Activated T-cell treated with anti-CD3 and anti-CD28 coated beads, Interleukin-2, amount 50 U/mL, for 72 hours (primary cell): ENCODE measurements around the gene RPUSD3. TPM values are rescaled to one million over a fixed set of nuclear protein-coding genes. Genes with fewer than 3 reads are reported as not detected.

Experiments used
- ATAC-seq, 2 donors: fragments of 150-1000 bp; cut with Tn5 transposase; replicated peaks in 1 of 2; 2 replicates each; pipeline ENCODE4 v1.10.0; 2021; ENCODE audit warnings: moderate library complexity in 2 of 2, mild to moderate bottlenecking in 1 of 2
- DNase-seq, 2 donors: peaks; one replicate each; pipeline ENCODE4 v3.0.0; 2021 to 2022; ENCODE audit warnings: mixed read lengths in 1 of 2
- H3K27ac Mint-ChIP-seq: one replicate; pipeline ENCODE4 v1.8.0; 2022; ENCODE audit warnings: mild to moderate bottlenecking, moderate library complexity, mixed read lengths
- H3K27me3 Mint-ChIP-seq: one replicate; pipeline ENCODE4 v1.8.0; 2022; ENCODE audit warnings: low read depth, mixed read lengths
- H3K36me3 Mint-ChIP-seq, 2 donors: one replicate each; pipeline ENCODE4 v1.8.0; 2022; ENCODE audit warnings: mixed read lengths in 2 of 2, mild to moderate bottlenecking in 1 of 2; ENCODE audit not compliant: insufficient read depth in 2 of 2
- H3K4me1 Mint-ChIP-seq: one replicate; pipeline ENCODE4 v1.8.0; 2022; ENCODE audit warnings: low read depth, mixed read lengths
- H3K4me3 Mint-ChIP-seq, 2 donors: one replicate each; pipeline ENCODE4 v1.8.0; 2022; ENCODE audit warnings: mild to moderate bottlenecking in 2 of 2, mixed read lengths in 2 of 2, moderate library complexity in 2 of 2
- H3K9me3 Mint-ChIP-seq, 2 donors: one replicate each; pipeline ENCODE4 v1.8.0; 2022; ENCODE audit warnings: mixed read lengths in 2 of 2
- total RNA-seq, 2 donors: library from RNA; stranded (reverse); gene quantifications; one replicate each; pipeline ENCODE4 v1.2.3, GENCODE V29; 2022

RPUSD3 gene
- total RNA-seq, 2 donors from 2014 or later = 40.1 to 53.7 TPM

- peak overlapping the region; percentile 29 for H3K27ac Mint-ChIP-seq
- DNase-seq (no peak), ATAC-seq (no peak)
- no peaks in the 10 kb centered on the region for H3K9me3 Mint-ChIP-seq
- H3K4me1 Mint-ChIP-seq = peaks cover 14% of the 10 kb centered on the region
- no peak overlapping the region for H3K4me3 Mint-ChIP-seq
- H3K27me3 Mint-ChIP-seq = no peaks in the 10 kb centered on the region
- peaks cover 4 to 21% of the 10 kb centered on the region in 2 donors for H3K36me3 Mint-ChIP-seq
Measured at GRCh38 chr3:9837701-9838582, 5.9 kb downstream of the RPUSD3 start.

GRCh38 chr3:9834520-9835380, 9.1 kb downstream of the RPUSD3 start:
- ATAC-seq = no peak
- no peaks in the 10 kb centered on the region for H3K27me3 Mint-ChIP-seq
- H3K4me1 Mint-ChIP-seq = peaks cover 6% of the 10 kb centered on the region
- no peaks in the 10 kb centered on the region for H3K9me3 Mint-ChIP-seq
- H3K4me3 Mint-ChIP-seq = no peak overlapping the region
- DNase-seq = no peak
- H3K36me3 Mint-ChIP-seq = peaks cover 9 to 14% of the 10 kb centered on the region in 2 donors
- no peak overlapping the region for H3K27ac Mint-ChIP-seq

GRCh38 chr3:9833078-9833477, 10.7 kb downstream of the RPUSD3 start:
- Mint-ChIP-seq H3K27me3 (no peaks in the 10 kb centered on the region), H3K27ac (no peak overlapping the region), H3K36me3 (peaks cover 9 to 12% of the 10 kb centered on the region in 2 donors), H3K9me3 (no peaks in the 10 kb centered on the region), H3K4me1 (peaks cover 6% of the 10 kb centered on the region), H3K4me3 (no peak overlapping the region)
- no peak for DNase-seq
- ATAC-seq = no peak

- Mint-ChIP-seq H3K36me3 (peaks cover 11 to 16% of the 10 kb centered on the region in 2 donors), H3K9me3 (no peaks in the 10 kb centered on the region), H3K27ac (no peak overlapping the region), H3K27me3 (no peaks in the 10 kb centered on the region), H3K4me3 (no peak overlapping the region), H3K4me1 (peaks cover 6% of the 10 kb centered on the region)
- ATAC-seq = no peak
- no peak for DNase-seq
Measured at GRCh38 chr3:9831253-9831652, 12.6 kb downstream of the RPUSD3 start.

GRCh38 chr3:9828801-9829755, 14.7 kb downstream of the RPUSD3 start:
- H3K27me3 Mint-ChIP-seq = no peaks in the 10 kb centered on the region
- ATAC-seq (no peak), DNase-seq (no peak)
- H3K9me3 Mint-ChIP-seq = no peaks in the 10 kb centered on the region
- peaks cover 7 to 15% of the 10 kb centered on the region in 2 donors for H3K36me3 Mint-ChIP-seq
- H3K27ac Mint-ChIP-seq = no peak overlapping the region
- no peak overlapping the region for H3K4me3 Mint-ChIP-seq
- H3K4me1 Mint-ChIP-seq = peaks cover 6% of the 10 kb centered on the region

GRCh38 chr3:9826815-9827573, 16.8 kb downstream of the RPUSD3 start:
- Mint-ChIP-seq H3K27ac (no peak overlapping the region), H3K27me3 (no peaks in the 10 kb centered on the region), H3K4me1 (peaks cover 6% of the 10 kb centered on the region), H3K36me3 (peaks cover 5 to 15% of the 10 kb centered on the region in 2 donors), H3K4me3 (no peak overlapping the region), H3K9me3 (no peaks in the 10 kb centered on the region)
- peak; percentile 49 to 58 for ATAC-seq
- peak in 1 of 2 donors; percentile 29 for DNase-seq

GRCh38 chr3:9825451-9826040, 18.3 kb downstream of the RPUSD3 start:
- Mint-ChIP-seq H3K27ac (no peak overlapping the region), H3K36me3 (peaks cover 2 to 11% of the 10 kb centered on the region in 2 donors), H3K27me3 (no peaks in the 10 kb centered on the region), H3K4me3 (no peak overlapping the region), H3K9me3 (no peaks in the 10 kb centered on the region), H3K4me1 (no peaks in the 10 kb centered on the region)
- DNase-seq = no peak
- ATAC-seq = no peak

GRCh38 chr3:9820946-9821345, 22.9 kb downstream of the RPUSD3 start:
- Mint-ChIP-seq H3K27ac (no peak overlapping the region), H3K36me3 (peaks cover 2 to 4% of the 10 kb centered on the region in 2 donors), H3K27me3 (no peaks in the 10 kb centered on the region), H3K4me3 (no peak overlapping the region), H3K9me3 (no peaks in the 10 kb centered on the region), H3K4me1 (no peaks in the 10 kb centered on the region)
- DNase-seq (no peak), ATAC-seq (peak in 1 of 2 donors; percentile 28)

GRCh38 chr3:9820543-9820942, 23.3 kb downstream of the RPUSD3 start:
- DNase-seq (no peak), ATAC-seq (no peak)
- Mint-ChIP-seq H3K36me3 (peaks cover 2 to 4% of the 10 kb centered on the region in 2 donors), H3K4me1 (no peaks in the 10 kb centered on the region), H3K27me3 (no peaks in the 10 kb centered on the region), H3K27ac (no peak overlapping the region), H3K4me3 (no peak overlapping the region), H3K9me3 (no peaks in the 10 kb centered on the region)

GRCh38 chr3:9818666-9819335, 25.0 kb downstream of the RPUSD3 start:
- Mint-ChIP-seq H3K4me1 (no peaks in the 10 kb centered on the region), H3K9me3 (no peaks in the 10 kb centered on the region), H3K27me3 (no peaks in the 10 kb centered on the region), H3K27ac (no peak overlapping the region), H3K4me3 (no peak overlapping the region), H3K36me3 (peaks cover 2 to 7% of the 10 kb centered on the region in 2 donors)
- DNase-seq (no peak), ATAC-seq (no peak)

- no peaks in the 10 kb centered on the region for H3K27me3 Mint-ChIP-seq
- H3K4me3 Mint-ChIP-seq = no peak overlapping the region
- H3K9me3 Mint-ChIP-seq = no peaks in the 10 kb centered on the region
- no peaks in the 10 kb centered on the region for H3K4me1 Mint-ChIP-seq
- peaks cover 4 to 11% of the 10 kb centered on the region in 2 donors for H3K36me3 Mint-ChIP-seq
- no peak overlapping the region for H3K27ac Mint-ChIP-seq
- DNase-seq = no peak
- peak in 1 of 2 donors; percentile 14 for ATAC-seq
Measured at GRCh38 chr3:9817436-9817835, 26.4 kb downstream of the RPUSD3 start.
